PC-3 (cell line): ENCODE measurements around the gene PIGK. TPM values are rescaled to one million over a fixed set of nuclear protein-coding genes. Genes with fewer than 3 reads are reported as not detected.
"Not testable (repeated sequence)": the region's sequence is repeated elsewhere in the genome, so short reads cannot be mapped to it uniquely, and the experiment has no call there.

Source experiments
- ATAC-seq: fragments of 200-7000 bp; cut with Tn5 transposase; 2 replicates; pipeline ENCODE4 v1.9.1; 2020; ENCODE audit warnings: mild to moderate bottlenecking, moderate library complexity
- BruUV-seq: library from RNA; stranded (reverse); fragments of 400-500 nt; replicated peaks from 2 replicates; lab custom pipeline; 2021; lab: Mats Ljungman, UMichigan
- CTCF ChIA-PET: fragments of 300-600 bp; sonication (Branson Sonifier 250); formaldehyde crosslinking; loops from one replicate; lab custom pipeline; 2022; ENCODE audit warnings: antibody characterized with exemption; lab: Charles Lee
- POLR2A ChIA-PET: fragments of 300-600 bp; sonication (Branson Sonifier 250); formaldehyde crosslinking; loops from one replicate; lab custom pipeline; 2022; ENCODE audit warnings: antibody characterized with exemption; ENCODE audit not compliant: unreplicated experiment; lab: Charles Lee
- DNase-seq: peaks from one replicate; pipeline ENCODE4 v3.0.0-alpha.2; 2015
- H2AFZ ChIP-seq: fragments of 300-600 bp; sonication (generic); 2 replicates; pipeline ENCODE4 v1.6.0; 2016; ENCODE audit warnings: antibody characterized with exemption, low read length
- H3F3A ChIP-seq: fragments of 300-600 bp; sonication (generic); one replicate; pipeline ENCODE4 v1.6.0; 2017; ENCODE audit warnings: antibody characterized with exemption, low read length, control low read depth, mild to moderate bottlenecking; ENCODE audit not compliant: unreplicated experiment
- H3K27ac ChIP-seq: fragments of 300-600 bp; sonication (generic); 2 replicates; pipeline ENCODE4 v1.5.1; 2016; ENCODE audit warnings: mild to moderate bottlenecking, low read length
- H3K27me3 ChIP-seq: fragments of 300-600 bp; sonication (generic); 2 replicates; pipeline ENCODE4 v1.6.1; 2016; ENCODE audit warnings: low read length, mixed read lengths
- H3K36me3 ChIP-seq: fragments of 300-600 bp; sonication (generic); 2 replicates; pipeline ENCODE4 v1.6.1; 2016; ENCODE audit warnings: low read depth, mixed run types, low read length, mixed read lengths
- H3K4me1 ChIP-seq: fragments of 300-600 bp; sonication (generic); 2 replicates; pipeline ENCODE4 v1.5.1; 2016; ENCODE audit warnings: low read length; ENCODE audit not compliant: insufficient read depth
- H3K4me2 ChIP-seq: fragments of 300-600 bp; sonication (generic); 2 replicates; pipeline ENCODE4 v1.6.0; 2016; ENCODE audit warnings: low read length
- H3K4me3 ChIP-seq: fragments of 300-600 bp; sonication (generic); 2 replicates; pipeline ENCODE4 v1.5.1; 2016; ENCODE audit warnings: mild to moderate bottlenecking, low read length, mixed read lengths
- H3K79me2 ChIP-seq: fragments of 300-600 bp; sonication (generic); 2 replicates; pipeline ENCODE4 v1.6.1; 2017; ENCODE audit warnings: low read length, mixed read lengths
- H3K9ac ChIP-seq: fragments of 300-600 bp; sonication (generic); 2 replicates; pipeline ENCODE4 v1.6.0; 2016; ENCODE audit warnings: mild to moderate bottlenecking, low read length
- H3K9me2 ChIP-seq: fragments of 300-600 bp; sonication (generic); replicated peaks from 2 replicates; pipeline ENCODE4 v1.6.1; 2016; ENCODE audit warnings: mixed run types, low read length, mixed read lengths
- H3K9me3 ChIP-seq: fragments of 300-600 bp; sonication (generic); 2 replicates; pipeline ENCODE4 v1.6.1; 2016; ENCODE audit warnings: low read length, mixed read lengths
- H4K20me1 ChIP-seq: fragments of 300-600 bp; sonication (generic); 2 replicates; pipeline ENCODE4 v1.6.1; 2016; ENCODE audit warnings: low read length, mixed read lengths
- EZH2 ChIP-seq: fragments of 300-600 bp; sonication (generic); IDR thresholded peaks from one replicate; pipeline ENCODE4 v1.6.1; 2017; ENCODE audit warnings: antibody characterized with exemption, mild to moderate bottlenecking, low read length; ENCODE audit not compliant: unreplicated experiment
- EZH2phosphoT487 ChIP-seq: fragments of 300-600 bp; sonication (generic); IDR thresholded peaks from 2 replicates; pipeline ENCODE4 v1.6.1; 2018; ENCODE audit warnings: mild to moderate bottlenecking, antibody characterized with exemption, low read length, borderline replicate concordance
- intact Hi-C: fragments of 100-400 bp; cut with micrococcal nuclease; formaldehyde crosslinking; loops from 2 replicates; pipeline ENCODE4 v1.9.0; 2023
- total RNA-seq: library from RNA; depleted of rRNA; stranded (reverse); fragments of >200 nt; gene quantifications from 2 replicates; pipeline ENCODE4 v1.2.3, GENCODE V29; 2014
- TF ChIP-seq, protein P1 (sequence below): fragments of 300-600 bp; sonication (generic); conservative IDR thresholded peaks from 2 replicates; pipeline ENCODE4 v1.5.1; 2017; ENCODE audit warnings: antibody characterized with exemption, low read depth, mild to moderate bottlenecking, low read length

PIGK gene
- total RNA-seq, 1 experiment from 2014 or later, result 24.8 TPM

DNA sequence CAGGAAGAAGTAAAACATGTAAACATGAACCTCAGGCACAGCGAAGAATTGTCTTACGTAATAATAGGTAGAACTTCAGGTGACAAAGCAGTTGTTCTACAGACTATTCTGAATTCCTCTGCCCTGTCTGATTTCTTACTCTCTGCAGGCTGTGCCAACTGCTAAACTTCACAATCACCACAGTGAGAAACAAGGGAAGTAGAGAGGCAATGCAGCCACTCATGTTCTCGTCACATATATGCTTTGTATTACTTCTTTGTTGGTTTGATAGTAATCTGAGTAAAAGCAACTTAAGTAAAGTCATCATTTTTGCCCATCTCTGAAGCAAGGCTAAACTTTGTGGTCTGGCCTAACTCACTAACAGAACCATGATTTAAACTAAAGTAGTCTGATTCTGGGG lies 21.9 kb downstream of the PIGK start:
- Histone ChIP-seq H3K36me3 (peaks cover 4% of the 10 kb centered on the region; the same call in 1 of the 2 replicates), H3K4me3 (no peak overlapping the region), H3K27me3 (no peaks in the 10 kb centered on the region), H3K9me3 (no peaks in the 10 kb centered on the region), H3K4me1 (peaks cover 6% of the 10 kb centered on the region; the same call in 1 of the 2 replicates), H3K27ac (no peak overlapping the region), H3K9ac (no peak overlapping the region), H3K9me2 (no peaks in the 10 kb centered on the region), H3K4me2 (no peak overlapping the region), H4K20me1 (no peaks in the 10 kb centered on the region), H3K79me2 (no peaks in the 10 kb centered on the region), H3F3A (no peaks in the 10 kb centered on the region), H2AFZ (no peak overlapping the region)
- no TSS peak for BruUV-seq
- ATAC-seq, result no peak
- TF ChIP-seq EZH2 (no peak), EZH2phosphoT487 (no peak)
- TF ChIP-seq, protein P1, sequence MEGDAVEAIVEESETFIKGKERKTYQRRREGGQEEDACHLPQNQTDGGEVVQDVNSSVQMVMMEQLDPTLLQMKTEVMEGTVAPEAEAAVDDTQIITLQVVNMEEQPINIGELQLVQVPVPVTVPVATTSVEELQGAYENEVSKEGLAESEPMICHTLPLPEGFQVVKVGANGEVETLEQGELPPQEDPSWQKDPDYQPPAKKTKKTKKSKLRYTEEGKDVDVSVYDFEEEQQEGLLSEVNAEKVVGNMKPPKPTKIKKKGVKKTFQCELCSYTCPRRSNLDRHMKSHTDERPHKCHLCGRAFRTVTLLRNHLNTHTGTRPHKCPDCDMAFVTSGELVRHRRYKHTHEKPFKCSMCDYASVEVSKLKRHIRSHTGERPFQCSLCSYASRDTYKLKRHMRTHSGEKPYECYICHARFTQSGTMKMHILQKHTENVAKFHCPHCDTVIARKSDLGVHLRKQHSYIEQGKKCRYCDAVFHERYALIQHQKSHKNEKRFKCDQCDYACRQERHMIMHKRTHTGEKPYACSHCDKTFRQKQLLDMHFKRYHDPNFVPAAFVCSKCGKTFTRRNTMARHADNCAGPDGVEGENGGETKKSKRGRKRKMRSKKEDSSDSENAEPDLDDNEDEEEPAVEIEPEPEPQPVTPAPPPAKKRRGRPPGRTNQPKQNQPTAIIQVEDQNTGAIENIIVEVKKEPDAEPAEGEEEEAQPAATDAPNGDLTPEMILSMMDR, result no peak
- CTCF ChIA-PET, result no interaction called here
- no peak for DNase-seq
- intact Hi-C loops, result no loop called here
- POLR2A ChIA-PET, result no interaction called here

DNA sequence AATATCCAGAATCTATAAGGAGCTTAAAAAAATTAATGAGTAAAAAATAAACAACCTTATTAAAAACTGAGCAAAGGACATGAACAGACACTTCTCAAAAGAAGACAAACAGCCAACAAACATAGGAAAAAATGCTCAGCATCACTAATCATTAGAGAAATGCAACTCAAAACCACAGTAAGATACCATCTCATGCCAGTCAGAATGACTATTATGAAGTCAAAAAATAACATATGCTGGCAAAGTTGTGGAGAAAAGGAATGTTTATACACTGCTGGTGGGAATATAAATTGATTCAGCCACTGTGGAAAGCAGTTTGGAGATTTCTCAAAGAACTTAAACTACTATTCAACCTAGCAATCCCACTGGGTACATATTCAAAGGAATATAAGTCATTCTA lies 25.3 kb downstream of the PIGK start:
- Histone ChIP-seq H3K36me3 (peaks cover 7% of the 10 kb centered on the region; the same call in 1 of the 2 replicates), H2AFZ (no peak overlapping the region), H3F3A (no peaks in the 10 kb centered on the region), H3K27me3 (no peaks in the 10 kb centered on the region), H3K79me2 (no peaks in the 10 kb centered on the region), H3K9me3 (no peaks in the 10 kb centered on the region), H3K27ac (no peak overlapping the region), H3K4me1 (peaks cover 6% of the 10 kb centered on the region; the same call in 1 of the 2 replicates), H3K4me2 (no peak overlapping the region), H4K20me1 (no peaks in the 10 kb centered on the region), H3K9ac (no peak overlapping the region), H3K4me3 (no peak overlapping the region), H3K9me2 (no peaks in the 10 kb centered on the region)
- no peak for ATAC-seq
- TF ChIP-seq EZH2, result no peak
- TF ChIP-seq EZH2phosphoT487, result no peak
- TF ChIP-seq, protein P1, result no peak
- no peak for DNase-seq
- no TSS peak for BruUV-seq
- intact Hi-C loops, result no loop called here
- ChIA-PET POLR2A (no interaction called here), CTCF (no interaction called here)

DNA sequence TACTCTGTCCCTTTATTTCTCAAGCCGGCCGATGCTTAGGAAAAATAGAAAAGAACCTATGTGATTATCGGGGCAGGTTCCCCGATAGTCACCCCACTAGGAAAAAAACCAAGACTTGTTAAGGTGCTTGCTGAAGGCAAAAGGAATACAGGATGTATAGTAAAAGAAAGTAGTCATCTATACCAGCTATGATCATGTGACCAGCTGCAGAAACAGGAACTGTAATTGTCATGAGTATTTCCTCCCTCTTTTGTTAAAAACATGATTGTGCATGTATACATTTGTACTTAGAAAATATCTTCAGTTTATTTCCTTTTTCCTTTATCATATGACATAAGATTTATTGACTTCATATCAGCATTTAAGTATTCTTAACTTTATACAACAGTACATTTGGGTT lies 30.5 kb downstream of the PIGK start:
- H3K79me2 ChIP-seq, result no peaks in the 10 kb centered on the region
- TF ChIP-seq, protein P1, result no peak
- TF ChIP-seq EZH2phosphoT487 (no peak), EZH2 (no peak)
- ATAC-seq, result no peak
- no peak overlapping the region for H3K4me3 ChIP-seq
- no peak overlapping the region for H3K9ac ChIP-seq
- no peaks in the 10 kb centered on the region for H3K9me3 ChIP-seq
- no peak overlapping the region for H2AFZ ChIP-seq
- POLR2A ChIA-PET, result no interaction called here
- no peaks in the 10 kb centered on the region for H3K27me3 ChIP-seq
- H3K4me2 ChIP-seq, result no peak overlapping the region
- no peaks in the 10 kb centered on the region for H3F3A ChIP-seq
- intact Hi-C loops, result no loop called here
- no peaks in the 10 kb centered on the region for H3K9me2 ChIP-seq
- no peaks in the 10 kb centered on the region for H4K20me1 ChIP-seq
- no peak for DNase-seq
- no peaks in the 10 kb centered on the region for H3K4me1 ChIP-seq
- no TSS peak for BruUV-seq
- peaks cover 4% of the 10 kb centered on the region; the same call in 1 of the 2 replicates for H3K36me3 ChIP-seq
- CTCF ChIA-PET, result no interaction called here
- no peak overlapping the region for H3K27ac ChIP-seq

DNA sequence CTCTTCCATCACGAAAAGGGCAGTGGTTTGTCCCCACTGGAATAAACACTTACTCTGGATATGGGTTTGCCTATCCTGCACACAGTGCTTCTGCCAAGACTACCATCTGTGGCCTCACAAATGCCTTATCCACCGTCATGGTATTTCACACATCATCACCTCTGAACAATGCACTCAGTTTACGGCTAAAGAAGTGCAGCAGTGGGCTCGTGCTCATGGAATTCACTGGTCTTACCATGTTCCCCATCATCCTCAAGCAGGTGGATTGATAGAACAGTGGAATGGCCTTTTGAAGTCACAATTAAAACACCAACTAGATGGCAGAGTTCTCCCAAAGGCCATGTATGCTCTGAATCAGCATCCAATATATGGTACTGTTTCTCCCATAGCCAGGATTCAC lies 32.3 kb downstream of the PIGK start:
- not testable (repeated sequence) for BruUV-seq

More for the DNA sequence above, 32.3 kb downstream of the PIGK start:
- POLR2A ChIA-PET, H3K4me1 ChIP-seq, H3F3A ChIP-seq, H3K4me3 ChIP-seq, H3K36me3 ChIP-seq, H3K9me3 ChIP-seq, H4K20me1 ChIP-seq, H3K79me2 ChIP-seq, H3K27ac ChIP-seq, intact Hi-C loops, CTCF ChIA-PET, H3K27me3 ChIP-seq, H3K9ac ChIP-seq, DNase-seq, H3K9me2 ChIP-seq, ATAC-seq, H2AFZ ChIP-seq, H3K4me2 ChIP-seq: not testable (repeated sequence)
